BJ (cell line): Measurements from ENCODE around the gene HEATR1. TPM values are rescaled to one million over a fixed set of nuclear protein-coding genes. Genes with fewer than 3 reads are reported as not detected.

Source experiments
- CTCF ChIA-PET: fragments of 350-600 bp; formaldehyde crosslinking; extraction: SDS; loops from one replicate; lab custom pipeline; 2021; ENCODE audit warnings: antibody characterized with exemption, inconsistent platforms; lab: Yijun Ruan, JAX
- POLR2A ChIA-PET: fragments of 300-600 bp; sonication (Branson Sonifier 250); formaldehyde crosslinking; extraction: SDS; loops from one replicate; lab custom pipeline; 2021; ENCODE audit warnings: antibody characterized with exemption; lab: Charles Lee
- DNase-seq: peaks from one replicate; pipeline ENCODE4 v3.0.0-alpha.2; 2011; ENCODE audit warnings: low read depth
- H3K27me3 ChIP-seq: 2 replicates; pipeline ENCODE4 v1.6.0; 2011; ENCODE audit warnings: low read length; ENCODE audit not compliant: control insufficient read depth, insufficient read depth
- H3K36me3 ChIP-seq: 2 replicates; pipeline ENCODE4 v1.5.1; 2011; ENCODE audit warnings: low read length; ENCODE audit not compliant: control insufficient read depth, insufficient read depth
- H3K4me3 ChIP-seq: 2 replicates; pipeline ENCODE4 v1.5.1; 2011; ENCODE audit warnings: low read depth, mild to moderate bottlenecking, control low read depth, low read length
- polyA plus RNA-seq: library from polyadenylated mRNA; depleted of rRNA; stranded (reverse); fragments of >200 nt; gene quantifications from 2 replicates; pipeline ENCODE4 v1.2.3, GENCODE V29; 2011
- TF ChIP-seq, protein P1 (sequence below): IDR thresholded peaks from 2 replicates; pipeline ENCODE4 v1.5.1; 2011; ENCODE audit warnings: low read depth, mild to moderate bottlenecking, control low read depth, inconsistent platforms, low read length, moderate library complexity; ENCODE audit not compliant: insufficient read depth

Gene HEATR1
- polyA plus RNA-seq, 1 experiment, result 11.4 TPM

DNA sequence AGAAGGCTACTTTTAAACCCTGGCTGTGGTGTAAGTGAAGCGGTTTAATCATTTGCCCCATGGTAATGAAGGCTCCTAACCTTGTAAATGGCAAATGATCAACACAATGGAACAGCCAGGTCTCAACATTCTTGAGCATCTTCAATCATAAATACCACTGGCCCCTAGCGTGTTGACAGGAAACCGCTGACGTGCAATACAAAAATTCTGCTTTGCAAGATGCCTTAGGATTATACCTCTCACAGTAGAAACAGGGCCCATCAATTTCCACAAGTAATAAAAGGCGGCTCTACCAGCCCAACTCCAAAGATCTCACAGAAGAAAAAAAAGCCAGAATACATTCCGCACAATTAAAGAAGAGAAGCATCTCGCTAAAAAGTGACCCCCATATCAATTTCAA, 47.7 kb downstream of the HEATR1 start:
- no peak for DNase-seq

DNA sequence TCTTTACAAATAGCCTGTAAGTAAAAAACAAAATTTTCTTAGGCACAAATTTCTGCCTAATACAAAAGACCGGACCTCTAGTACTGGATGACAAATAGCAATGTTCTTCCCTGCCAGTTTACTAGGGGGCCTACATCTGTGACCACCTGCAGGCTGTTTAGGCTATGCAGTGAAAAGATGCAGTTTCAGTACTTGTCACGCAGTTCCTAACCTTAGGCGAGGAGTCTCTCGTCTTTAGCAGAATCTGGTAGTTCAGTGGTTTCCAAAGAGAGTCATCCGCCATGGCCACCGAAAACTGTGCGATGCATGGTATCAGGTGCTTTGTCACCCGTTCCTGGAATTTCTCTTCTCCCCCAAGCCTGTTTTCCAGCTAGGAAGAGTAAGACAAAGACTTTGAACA, 50.9 kb downstream of the HEATR1 start:
- no peak overlapping the region for H3K4me3 ChIP-seq
- ChIA-PET CTCF (no interaction called here), POLR2A (no interaction called here)
- no peak for DNase-seq
- H3K36me3 ChIP-seq, result peaks cover 19% of the 10 kb centered on the region
- H3K27me3 ChIP-seq, result no peaks in the 10 kb centered on the region
- TF ChIP-seq, protein P1, sequence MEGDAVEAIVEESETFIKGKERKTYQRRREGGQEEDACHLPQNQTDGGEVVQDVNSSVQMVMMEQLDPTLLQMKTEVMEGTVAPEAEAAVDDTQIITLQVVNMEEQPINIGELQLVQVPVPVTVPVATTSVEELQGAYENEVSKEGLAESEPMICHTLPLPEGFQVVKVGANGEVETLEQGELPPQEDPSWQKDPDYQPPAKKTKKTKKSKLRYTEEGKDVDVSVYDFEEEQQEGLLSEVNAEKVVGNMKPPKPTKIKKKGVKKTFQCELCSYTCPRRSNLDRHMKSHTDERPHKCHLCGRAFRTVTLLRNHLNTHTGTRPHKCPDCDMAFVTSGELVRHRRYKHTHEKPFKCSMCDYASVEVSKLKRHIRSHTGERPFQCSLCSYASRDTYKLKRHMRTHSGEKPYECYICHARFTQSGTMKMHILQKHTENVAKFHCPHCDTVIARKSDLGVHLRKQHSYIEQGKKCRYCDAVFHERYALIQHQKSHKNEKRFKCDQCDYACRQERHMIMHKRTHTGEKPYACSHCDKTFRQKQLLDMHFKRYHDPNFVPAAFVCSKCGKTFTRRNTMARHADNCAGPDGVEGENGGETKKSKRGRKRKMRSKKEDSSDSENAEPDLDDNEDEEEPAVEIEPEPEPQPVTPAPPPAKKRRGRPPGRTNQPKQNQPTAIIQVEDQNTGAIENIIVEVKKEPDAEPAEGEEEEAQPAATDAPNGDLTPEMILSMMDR, result no peak

More for the DNA sequence above, 47.7 kb downstream of the HEATR1 start:
- Histone ChIP-seq H3K4me3 (no peak overlapping the region), H3K27me3 (no peaks in the 10 kb centered on the region), H3K36me3 (peaks cover 24% of the 10 kb centered on the region)
- POLR2A ChIA-PET, result no interaction called here
- CTCF ChIA-PET, result no interaction called here
- TF ChIP-seq, protein P1, result no peak

DNA sequence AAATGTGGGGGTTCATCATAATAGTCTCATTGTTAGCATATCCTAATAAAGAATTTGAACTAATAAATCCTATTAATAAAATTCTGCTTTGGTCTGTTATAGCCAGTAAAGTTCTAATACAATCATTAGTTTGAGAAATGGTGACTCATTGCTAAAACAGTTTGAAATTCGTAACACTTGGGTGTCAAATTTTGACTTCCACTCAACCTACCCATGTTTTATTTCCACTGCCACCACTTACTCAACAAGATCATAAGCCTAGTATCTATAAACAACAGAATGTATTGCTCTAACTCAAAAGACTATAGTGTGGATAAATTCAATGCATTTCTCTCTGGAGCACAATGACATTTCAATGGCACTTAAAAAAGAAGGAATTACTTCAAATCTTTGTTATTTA, 51.4 kb downstream of the HEATR1 start:
- TF ChIP-seq, protein P1, result no peak
- Histone ChIP-seq H3K27me3 (no peaks in the 10 kb centered on the region), H3K36me3 (peaks cover 17% of the 10 kb centered on the region), H3K4me3 (no peak overlapping the region)
- CTCF ChIA-PET, result no interaction called here
- no peak for DNase-seq
- POLR2A ChIA-PET, result no interaction called here

DNA sequence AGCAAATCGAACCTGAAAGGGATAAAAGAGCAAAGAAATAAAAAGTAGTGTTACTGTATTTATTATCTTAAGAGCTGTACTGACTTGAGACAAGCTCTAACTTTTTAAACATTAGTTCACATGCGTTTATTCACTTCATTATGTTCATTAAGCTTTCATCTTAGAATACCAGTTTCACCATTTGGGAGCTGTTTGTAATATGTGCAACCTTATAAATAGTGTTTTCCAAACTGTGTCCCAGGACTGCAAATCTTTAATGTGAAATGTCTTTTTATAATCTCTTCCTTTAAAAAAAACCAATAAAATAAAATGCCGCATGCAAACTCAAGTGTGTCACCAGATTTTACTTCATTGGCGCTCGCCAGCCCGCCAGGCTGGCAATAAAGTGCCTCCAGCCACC, 52.2 kb downstream of the HEATR1 start:
- no peak overlapping the region for H3K4me3 ChIP-seq
- peaks cover 21% of the 10 kb centered on the region for H3K36me3 ChIP-seq
- POLR2A ChIA-PET, result no interaction called here
- CTCF ChIA-PET, result interaction anchor here (1.4 kb wide), 1 partner anchor 13 kb away, joined by 4 read pairs; no protein-coding TSS in a partner anchor
- no peak for DNase-seq
- TF ChIP-seq, protein P1, result no peak
- no peaks in the 10 kb centered on the region for H3K27me3 ChIP-seq

DNA sequence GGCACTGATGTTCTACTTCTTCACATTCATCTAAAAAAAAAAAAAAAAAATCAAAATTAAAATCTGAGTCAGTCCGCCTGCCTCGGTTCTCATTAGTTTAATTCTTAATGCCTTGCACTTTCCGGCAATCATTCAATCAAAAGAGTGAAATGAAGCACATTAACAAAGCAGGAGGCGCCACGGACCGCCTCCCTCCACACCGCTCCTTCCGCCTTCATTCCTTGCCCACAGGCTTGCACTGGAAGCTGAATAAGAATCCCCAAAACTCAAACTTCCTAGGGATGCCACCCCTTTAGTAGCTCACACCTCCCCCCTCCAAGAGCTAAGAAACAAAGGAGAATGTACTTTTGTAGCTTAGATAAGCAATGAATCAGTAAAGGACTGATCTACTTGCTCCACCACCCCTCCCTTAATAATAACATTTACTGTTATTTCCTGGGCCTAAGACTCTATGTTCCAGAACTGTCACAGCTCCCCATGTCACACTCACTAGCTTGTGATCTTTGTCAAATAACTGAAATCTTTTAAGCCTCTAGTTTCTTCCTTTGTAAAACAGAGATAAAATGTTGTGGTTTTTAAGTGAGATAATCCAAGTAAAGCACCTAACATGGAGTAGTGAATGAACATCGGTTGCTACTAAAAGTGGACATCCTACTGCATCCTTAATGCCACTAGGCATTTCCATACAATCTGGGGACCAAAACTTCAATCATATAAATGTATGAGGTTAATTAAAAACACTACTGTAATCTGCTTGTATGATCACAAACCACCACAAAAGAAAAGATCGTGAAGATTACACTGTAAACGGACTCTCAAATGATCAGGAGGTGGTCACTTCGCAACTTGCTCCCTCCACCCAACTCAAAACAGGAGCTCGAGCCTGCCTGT, 53.1 kb downstream of the HEATR1 start:
- DNase-seq, result no peak
- Histone ChIP-seq H3K27me3 (no peaks in the 10 kb centered on the region), H3K36me3 (peaks cover 20% of the 10 kb centered on the region), H3K4me3 (no peak overlapping the region)
- CTCF ChIA-PET, result interaction anchor here (1.4 kb wide), 1 partner anchor 12 kb away, joined by 4 read pairs; no protein-coding TSS in a partner anchor
- POLR2A ChIA-PET, result no interaction called here
- TF ChIP-seq, protein P1, result no peak
